ENCODE measurements around the gene DLGAP1.

Gene DLGAP1

DNA sequence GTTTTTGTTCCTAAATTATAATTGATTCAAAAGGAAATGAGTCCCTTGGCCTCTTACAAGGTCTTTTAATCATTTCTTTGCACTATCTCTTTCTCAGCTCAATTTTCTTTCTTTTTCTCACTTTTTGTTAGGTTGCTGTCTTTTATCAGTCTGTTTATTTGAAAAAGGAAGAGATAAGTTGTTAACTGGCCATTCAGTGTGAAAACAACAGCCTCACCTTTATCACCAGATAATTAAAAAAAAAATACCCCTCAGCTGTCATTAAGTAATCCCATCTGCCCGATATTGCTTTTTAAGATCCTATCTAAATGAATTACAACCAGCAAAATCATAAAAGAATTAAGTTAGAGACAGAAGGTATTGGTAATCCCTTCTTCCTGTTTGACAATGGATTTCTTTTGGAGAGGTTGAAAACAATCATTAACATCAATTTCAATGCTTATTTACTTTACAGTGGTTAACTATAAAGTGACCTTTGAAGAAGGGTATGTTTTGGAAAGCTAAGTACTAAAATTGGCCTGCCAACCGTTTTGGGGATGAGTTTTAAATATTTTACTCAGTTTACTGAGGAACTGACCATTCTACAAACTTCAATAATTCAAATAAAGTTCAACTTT lies 900.2 kb downstream of the DLGAP1 start (continued):
- TF ChIP-seq, protein P1, sequence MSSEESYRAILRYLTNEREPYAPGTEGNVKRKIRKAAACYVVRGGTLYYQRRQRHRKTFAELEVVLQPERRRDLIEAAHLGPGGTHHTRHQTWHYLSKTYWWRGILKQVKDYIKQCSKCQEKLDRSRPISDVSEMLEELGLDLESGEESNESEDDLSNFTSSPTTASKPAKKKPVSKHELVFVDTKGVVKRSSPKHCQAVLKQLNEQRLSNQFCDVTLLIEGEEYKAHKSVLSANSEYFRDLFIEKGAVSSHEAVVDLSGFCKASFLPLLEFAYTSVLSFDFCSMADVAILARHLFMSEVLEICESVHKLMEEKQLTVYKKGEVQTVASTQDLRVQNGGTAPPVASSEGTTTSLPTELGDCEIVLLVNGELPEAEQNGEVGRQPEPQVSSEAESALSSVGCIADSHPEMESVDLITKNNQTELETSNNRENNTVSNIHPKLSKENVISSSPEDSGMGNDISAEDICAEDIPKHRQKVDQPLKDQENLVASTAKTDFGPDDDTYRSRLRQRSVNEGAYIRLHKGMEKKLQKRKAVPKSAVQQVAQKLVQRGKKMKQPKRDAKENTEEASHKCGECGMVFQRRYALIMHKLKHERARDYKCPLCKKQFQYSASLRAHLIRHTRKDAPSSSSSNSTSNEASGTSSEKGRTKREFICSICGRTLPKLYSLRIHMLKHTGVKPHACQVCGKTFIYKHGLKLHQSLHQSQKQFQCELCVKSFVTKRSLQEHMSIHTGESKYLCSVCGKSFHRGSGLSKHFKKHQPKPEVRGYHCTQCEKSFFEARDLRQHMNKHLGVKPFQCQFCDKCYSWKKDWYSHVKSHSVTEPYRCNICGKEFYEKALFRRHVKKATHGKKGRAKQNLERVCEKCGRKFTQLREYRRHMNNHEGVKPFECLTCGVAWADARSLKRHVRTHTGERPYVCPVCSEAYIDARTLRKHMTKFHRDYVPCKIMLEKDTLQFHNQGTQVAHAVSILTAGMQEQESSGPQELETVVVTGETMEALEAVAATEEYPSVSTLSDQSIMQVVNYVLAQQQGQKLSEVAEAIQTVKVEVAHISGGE (tag by site-specific recombination; conservative IDR thresholded peaks at IDR 0.05; ENCODE audit: low read depth), result no peak
- TF ChIP-seq KLF1 (tag by site-specific recombination; IDR thresholded peaks at IDR 0.05) (no peak), ZNF692 (tag by site-specific recombination; IDR thresholded peaks at IDR 0.05) (no peak)

DNA sequence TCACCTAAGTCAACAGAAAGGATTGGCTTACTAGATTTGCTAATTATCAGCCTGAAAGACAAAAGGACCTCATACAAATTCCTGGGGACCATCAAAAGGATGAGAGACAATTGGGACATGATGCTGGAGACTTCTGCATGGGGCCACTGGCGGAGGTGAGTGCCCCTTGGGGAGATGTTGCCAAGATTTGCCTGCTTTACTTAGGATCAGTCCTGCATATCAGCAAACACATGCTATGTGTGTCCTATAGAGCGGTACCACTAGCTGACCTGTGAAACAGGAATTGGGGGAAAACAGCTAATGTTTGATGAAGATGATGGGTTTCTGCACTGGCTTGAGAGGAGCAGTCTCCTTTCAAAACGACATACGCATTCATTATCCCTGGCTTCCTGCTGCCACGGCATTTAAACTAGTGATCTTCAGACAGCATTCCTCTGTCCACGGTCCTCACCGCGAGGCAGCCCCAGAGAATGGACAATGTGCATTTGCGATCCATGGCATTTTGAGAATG lies 901.0 kb downstream of the DLGAP1 start:
- ChIA-PET POLR2A (no interaction called here), CTCF (interaction anchor here (0.6 to 1.0 kb wide), 4 partner anchors 32 to 252 kb away, joined by 3 to 4 read pairs (median 3); no protein-coding TSS in a partner anchor)
- Histone ChIP-seq H3K4me3 (ENCODE audit: low read depth, low read length) (no peak overlapping the region), H3K36me3 (ENCODE audit: control insufficient read depth in 2 of 2, insufficient read depth in 1 of 2, low read length in 2 of 2) (no peaks in the 10 kb centered on the region), H3K9me3 (ENCODE audit: control insufficient read depth, insufficient read depth, low read depth, low read length) (no peaks in the 10 kb centered on the region), H3K4me1 (ENCODE audit: control insufficient read depth, insufficient read depth, low read length) (peaks cover 19% of the 10 kb centered on the region), H3K27ac (ENCODE audit: extremely low read depth, low read depth, low read length) (peak overlapping the region; percentile 34; the same call in 1 of the 2 replicates)
- peak; percentile 84 for TF ChIP-seq REST (tag by site-specific recombination; IDR thresholded peaks at IDR 0.05)
- no peak for TF ChIP-seq BCL11B (tag by site-specific recombination; IDR thresholded peaks at IDR 0.05; ENCODE audit: low read depth)

DNA sequence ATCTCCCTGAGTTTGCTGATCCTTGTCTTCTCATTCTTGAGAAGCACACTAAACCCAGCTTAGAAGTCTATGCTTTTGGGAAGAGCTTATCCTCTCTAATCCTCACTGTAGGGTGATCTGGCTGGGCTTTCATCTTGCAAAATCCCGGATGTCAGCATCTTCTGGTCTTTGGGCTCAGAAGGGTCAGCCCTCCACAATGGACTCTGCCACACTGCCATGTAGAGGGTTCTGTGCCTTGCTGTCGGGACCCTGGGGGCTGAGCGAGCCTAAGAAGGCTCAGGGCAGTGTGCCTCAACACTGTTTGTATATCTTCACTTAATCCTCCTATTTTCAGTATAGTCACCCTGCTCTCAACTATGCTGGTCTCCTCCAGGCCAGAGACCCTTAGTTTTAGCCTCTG lies 902.8 kb downstream of the DLGAP1 start:
- CTCF ChIA-PET, result interaction anchor here (1.2 kb wide), 1 partner anchor 33 kb away, joined by 3 read pairs; no protein-coding TSS in a partner anchor
- Histone ChIP-seq H3K27ac (ENCODE audit: extremely low read depth, low read depth, low read length) (no peak overlapping the region), H3K36me3 (ENCODE audit: control insufficient read depth in 2 of 2, insufficient read depth in 1 of 2, low read length in 2 of 2) (no peaks in the 10 kb centered on the region), H3K4me1 (ENCODE audit: control insufficient read depth, insufficient read depth, low read length) (peaks cover 19% of the 10 kb centered on the region), H3K4me3 (ENCODE audit: low read depth, low read length) (no peak overlapping the region), H3K9me3 (ENCODE audit: control insufficient read depth, insufficient read depth, low read depth, low read length) (no peaks in the 10 kb centered on the region)
- POLR2A ChIA-PET, result no interaction called here
- no peak for TF ChIP-seq PRDM1 (tag by site-specific recombination; IDR thresholded peaks at IDR 0.05)
- TF ChIP-seq ZNF324 (tag by site-specific recombination; IDR thresholded peaks at IDR 0.05), result no peak
- no peak for TF ChIP-seq ZNF501 (tag by site-specific recombination; IDR thresholded peaks at IDR 0.05)
- TF ChIP-seq KLF9 (tag by site-specific recombination; IDR thresholded peaks at IDR 0.05; ENCODE audit: low read depth), result no peak
- no peak for TF ChIP-seq ZFP3 (tag by site-specific recombination; IDR thresholded peaks at IDR 0.05; ENCODE audit: low read depth)
- TF ChIP-seq, protein P1 (tag by site-specific recombination; conservative IDR thresholded peaks at IDR 0.05; ENCODE audit: low read depth), result no peak
- TF ChIP-seq ZNF48 (tag by site-specific recombination; IDR thresholded peaks at IDR 0.05), result no peak
- no peak for TF ChIP-seq OSR2 (tag by site-specific recombination; IDR thresholded peaks at IDR 0.05)
- TF ChIP-seq, protein P2, sequence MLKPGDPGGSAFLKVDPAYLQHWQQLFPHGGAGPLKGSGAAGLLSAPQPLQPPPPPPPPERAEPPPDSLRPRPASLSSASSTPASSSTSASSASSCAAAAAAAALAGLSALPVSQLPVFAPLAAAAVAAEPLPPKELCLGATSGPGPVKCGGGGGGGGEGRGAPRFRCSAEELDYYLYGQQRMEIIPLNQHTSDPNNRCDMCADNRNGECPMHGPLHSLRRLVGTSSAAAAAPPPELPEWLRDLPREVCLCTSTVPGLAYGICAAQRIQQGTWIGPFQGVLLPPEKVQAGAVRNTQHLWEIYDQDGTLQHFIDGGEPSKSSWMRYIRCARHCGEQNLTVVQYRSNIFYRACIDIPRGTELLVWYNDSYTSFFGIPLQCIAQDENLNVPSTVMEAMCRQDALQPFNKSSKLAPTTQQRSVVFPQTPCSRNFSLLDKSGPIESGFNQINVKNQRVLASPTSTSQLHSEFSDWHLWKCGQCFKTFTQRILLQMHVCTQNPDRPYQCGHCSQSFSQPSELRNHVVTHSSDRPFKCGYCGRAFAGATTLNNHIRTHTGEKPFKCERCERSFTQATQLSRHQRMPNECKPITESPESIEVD (tag by site-specific recombination; IDR thresholded peaks at IDR 0.05), result no peak
- no peak for TF ChIP-seq REST (tag by site-specific recombination; IDR thresholded peaks at IDR 0.05)
